T-cell (primary cell): ENCODE results near the gene GPR183. TPM values are rescaled to one million over a fixed set of nuclear protein-coding genes. Genes with fewer than 3 reads are reported as not detected.
A peak's percentile ranks its signal among the peaks of the same experiment; 100 is the strongest.
"Not testable (repeated sequence)": the region's sequence is repeated elsewhere in the genome, so short reads cannot be mapped to it uniquely, and the experiment has no call there.

ENCODE experiments used
- ATAC-seq, 4 experiments: fragments of 200-7000 bp in 3 of 4; fragments of 150-1000 bp in 1 of 4; cut with Tn5 transposase; replicated peaks in 1 of 4; 1 replicate in 3 of 4; 2 replicates in 1 of 4; pipeline ENCODE4 v1.10.0; 2021; ENCODE audit warnings: moderate library complexity in 3 of 4, mild to moderate bottlenecking in 2 of 4, moderate number of reproducible peaks in 1 of 4
- CTCF ChIA-PET, 2 donors: fragments of 300-600 bp; sonication (Branson Sonifier 250); formaldehyde crosslinking; loops; one replicate each; lab custom pipeline; 2022; ENCODE audit warnings: antibody characterized with exemption in 2 of 2; lab: Charles Lee
- POLR2A ChIA-PET, 2 donors: fragments of 300-600 bp; sonication (Branson Sonifier 250); formaldehyde crosslinking; loops; one replicate each; lab custom pipeline; 2022; ENCODE audit warnings: antibody characterized with exemption in 2 of 2; lab: Charles Lee
- DNase-seq, 35 experiments: peaks; one replicate each; pipeline versions ENCODE4 v3.0.0 to v3.0.0-alpha.2; 2013 to 2023
- H3K27ac ChIP-seq: one replicate; pipeline ENCODE4 v1.5.1; 2013; ENCODE audit warnings: low read length
- H3K27me3 ChIP-seq, 2 experiments: replicated peaks in 1 of 2; 1 replicate in 1 of 2; 2 replicates in 1 of 2; pipeline versions ENCODE4 v1.6.1 to v1.7.0; 2013; ENCODE audit warnings: low read length in 1 of 2, mixed read lengths in 1 of 2; ENCODE audit not compliant: control insufficient read depth in 2 of 2, insufficient read depth in 2 of 2; ENCODE audit errors: extremely low read depth in 1 of 2
- H3K36me3 ChIP-seq, 2 donors: 1 replicate in 1 of 2; 2 replicates in 1 of 2; pipeline versions ENCODE4 v1.6.1 to v1.7.0; 2013; ENCODE audit warnings: low read length in 1 of 2; ENCODE audit not compliant: control insufficient read depth in 2 of 2, insufficient read depth in 1 of 2; ENCODE audit errors: extremely low read depth in 1 of 2
- H3K4me1 ChIP-seq, 2 experiments: 1 replicate in 1 of 2; 2 replicates in 1 of 2; pipeline versions ENCODE4 v1.6.1 to v1.7.0; 2013; ENCODE audit warnings: low read length in 2 of 2, mixed read lengths in 1 of 2; ENCODE audit not compliant: insufficient read depth in 2 of 2, control insufficient read depth in 1 of 2; ENCODE audit errors: extremely low read depth in 1 of 2
- H3K4me3 ChIP-seq, 2 donors: 1 replicate in 1 of 2; 2 replicates in 1 of 2; pipeline versions ENCODE4 v1.5.1 to v1.7.0; 2013; ENCODE audit warnings: mild to moderate bottlenecking in 2 of 2, low read length in 1 of 2, moderate library complexity in 1 of 2; ENCODE audit not compliant: control insufficient read depth in 1 of 2; ENCODE audit errors: extremely low read depth in 1 of 2
- H3K9me3 ChIP-seq: 2 replicates; pipeline ENCODE4 v1.7.0; 2013
- H3K27ac Mint-ChIP-seq, 2 donors: one replicate each; pipeline ENCODE4 v1.8.0; 2020 to 2021; ENCODE audit warnings: mild to moderate bottlenecking in 2 of 2, mixed read lengths in 2 of 2
- H3K27me3 Mint-ChIP-seq, 2 donors: one replicate each; pipeline ENCODE4 v1.8.0; 2021 to 2022; ENCODE audit warnings: mixed read lengths in 2 of 2
- H3K36me3 Mint-ChIP-seq: one replicate; pipeline ENCODE4 v1.8.0; 2021; ENCODE audit warnings: mixed read lengths
- H3K4me1 Mint-ChIP-seq, 3 donors: one replicate each; pipeline ENCODE4 v1.8.0; 2020 to 2022; ENCODE audit warnings: mixed read lengths in 3 of 3, mild to moderate bottlenecking in 1 of 3
- H3K4me3 Mint-ChIP-seq, 3 donors: one replicate each; pipeline ENCODE4 v1.8.0; 2020 to 2022; ENCODE audit warnings: mild to moderate bottlenecking in 3 of 3, mixed read lengths in 3 of 3, moderate library complexity in 3 of 3
- H3K9me3 Mint-ChIP-seq, 3 donors: one replicate each; pipeline ENCODE4 v1.8.0; 2020 to 2022; ENCODE audit warnings: mixed read lengths in 3 of 3
- WGBS: methylation state at CpG from one replicate; pipeline ENCODE4 v1.1.5; 2013; ENCODE audit warnings: missing lambda C conversion rate; ENCODE audit not compliant: insufficient coverage; 5-methylcytosine and 5-hydroxymethylcytosine counted together
- total RNA-seq, 35 experiments: library from RNA in 6 of 35; stranded (reverse) in 6 of 35; fragments of 120-200 nt in 1 of 35; gene quantifications; one replicate each; pipeline versions ENCODE4 v1.2.1 to v1.2.4 and lab custom pipeline; 2013 to 2026

The GPR183 gene
- total RNA-seq, 5 donors from 2014 or later (not counting 1 experiment from before 2014, with no cell fraction given), result 69.9 to 152 (median 100) TPM

DNA sequence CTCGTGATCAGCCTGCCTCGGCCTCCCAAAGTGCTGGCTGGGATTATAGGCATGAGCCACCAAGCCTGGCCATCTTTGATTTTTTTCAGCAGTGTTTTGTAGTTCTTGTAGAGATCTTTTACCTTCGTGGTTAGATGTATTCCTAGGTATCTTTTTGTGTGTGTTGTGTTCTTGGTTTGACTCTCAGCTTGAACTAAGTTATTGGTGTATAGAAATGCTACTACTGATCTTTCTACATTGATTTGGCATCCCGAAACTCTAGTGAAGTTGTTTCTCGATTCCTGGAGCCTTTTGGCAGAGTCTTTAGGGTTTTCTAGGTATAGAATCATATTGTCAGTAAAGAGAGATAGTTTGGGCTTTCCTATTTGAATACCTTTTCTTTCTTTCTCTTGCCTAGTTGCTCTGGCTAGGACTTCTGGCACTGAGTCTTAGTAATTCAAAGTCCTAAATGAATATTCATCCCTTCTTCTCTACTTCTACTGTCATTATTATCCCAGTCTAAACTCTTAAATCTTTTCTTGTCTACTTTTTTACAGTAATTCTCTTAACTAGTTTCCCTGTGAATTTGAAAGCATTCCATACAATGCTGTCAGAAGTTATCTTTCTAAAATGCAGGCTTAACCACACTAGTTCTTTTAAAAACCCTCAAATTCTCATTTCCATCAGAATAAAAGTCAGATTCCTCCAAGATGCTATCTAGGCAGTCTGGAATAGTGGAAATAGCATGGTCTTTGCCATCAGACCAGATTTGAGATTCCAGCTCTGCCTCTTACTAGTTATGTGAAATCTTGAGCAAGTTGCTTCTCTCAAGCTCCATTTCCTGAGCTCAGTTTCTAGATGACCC is 56.0 kb downstream of the GPR183 start:
- H3K27me3 Mint-ChIP-seq, result no peaks in the 10 kb centered on the region
- no peak overlapping the region for H3K27ac ChIP-seq
- peak overlapping the region in 1 of 3 donors; percentile 34 for H3K4me3 Mint-ChIP-seq

GRCh38 chr13:99249606-99250005 is 57.6 kb downstream of the GPR183 start:
- Mint-ChIP-seq H3K4me1 (peaks cover 53 to 62% (median 57%) of the 10 kb centered on the region in 3 donors), H3K27ac (peak overlapping the region; percentile 77 to 85), H3K36me3 (peaks cover 59% of the 10 kb centered on the region)
- H3K27ac ChIP-seq, CTCF ChIA-PET, H3K9me3 Mint-ChIP-seq, H3K9me3 ChIP-seq, ATAC-seq, H3K4me3 ChIP-seq, DNase-seq, H3K27me3 Mint-ChIP-seq, H3K27me3 ChIP-seq, H3K4me3 Mint-ChIP-seq: not testable (repeated sequence)
- WGBS, result 94% methylated on average over 2 of the region's 2 CpGs
- POLR2A ChIA-PET, result interaction anchor here in 1 of 2 donors (0.7 kb wide), 1 partner anchor 21 kb away, joined by 5 read pairs; no protein-coding TSS in a partner anchor
- peaks cover 9 to 40% of the 10 kb centered on the region in 2 donors for H3K36me3 ChIP-seq
- peaks cover 9 to 11% of the 10 kb centered on the region in 2 experiments for H3K4me1 ChIP-seq

More for the DNA sequence above, 56.0 kb downstream of the GPR183 start:
- Mint-ChIP-seq H3K4me1 (peaks cover 66 to 73% (median 70%) of the 10 kb centered on the region in 3 donors), H3K27ac (peak overlapping the region; percentile 77 to 85), H3K36me3 (peaks cover 62% of the 10 kb centered on the region), H3K9me3 (peaks cover 0 to 5% (median 0%) of the 10 kb centered on the region in 3 donors)
- no peaks in the 10 kb centered on the region for H3K27me3 ChIP-seq
- no peak for ATAC-seq
- peaks cover 16 to 26% of the 10 kb centered on the region in 2 experiments for H3K4me1 ChIP-seq
- H3K4me3 ChIP-seq, result no peak overlapping the region
- POLR2A ChIA-PET, result no interaction called here
- no peak for DNase-seq
- H3K9me3 ChIP-seq, result no peaks in the 10 kb centered on the region
- 92% methylated on average over 2 of the region's 5 CpGs for WGBS
- peaks cover 17 to 45% of the 10 kb centered on the region in 2 donors for H3K36me3 ChIP-seq
- CTCF ChIA-PET, result interaction anchor here in 1 of 2 donors (0.6 to 1.4 kb wide), 7 partner anchors 8 to 66 kb away, joined by 3 to 6 read pairs (median 4); no protein-coding TSS in a partner anchor

- H3K36me3 Mint-ChIP-seq, result peaks cover 57% of the 10 kb centered on the region
- 100% methylated on average over 1 of the region's 3 CpGs for WGBS
- H3K4me1 Mint-ChIP-seq, result peaks cover 52 to 59% (median 57%) of the 10 kb centered on the region in 3 donors
- POLR2A ChIA-PET, result interaction anchor here in 1 of 2 donors (0.7 kb wide), 1 partner anchor 20 kb away, joined by 5 read pairs; no protein-coding TSS in a partner anchor
- H3K9me3 ChIP-seq, H3K4me1 ChIP-seq, H3K27me3 Mint-ChIP-seq, H3K27me3 ChIP-seq, ATAC-seq, CTCF ChIA-PET, H3K9me3 Mint-ChIP-seq, H3K4me3 ChIP-seq, H3K4me3 Mint-ChIP-seq, H3K27ac ChIP-seq, DNase-seq: not testable (repeated sequence)
- H3K27ac Mint-ChIP-seq, result peak overlapping the region; percentile 77 to 85
- peaks cover 9 to 39% of the 10 kb centered on the region in 2 donors for H3K36me3 ChIP-seq
Measured at GRCh38 chr13:99249178-99249577, 58.0 kb downstream of the GPR183 start.

- no peak overlapping the region for H3K4me3 Mint-ChIP-seq
- H3K27me3 Mint-ChIP-seq, result no peaks in the 10 kb centered on the region
- DNase-seq, result no peak
- H3K27ac Mint-ChIP-seq, result peak overlapping the region; percentile 9 to 48
- ChIA-PET POLR2A (no interaction called here), CTCF (interaction anchor here (0.6 to 1.1 kb wide), 4 partner anchors 13 to 329 kb away, joined by 3 to 4 read pairs (median 3); no protein-coding TSS in a partner anchor)
- H3K36me3 Mint-ChIP-seq, result peaks cover 52% of the 10 kb centered on the region
- no peak for ATAC-seq
- Histone ChIP-seq H3K27ac (no peak overlapping the region), H3K9me3 (no peaks in the 10 kb centered on the region), H3K36me3 (peaks cover 9 to 33% of the 10 kb centered on the region in 2 donors), H3K4me3 (no peak overlapping the region), H3K4me1 (peaks cover 0 to 2% of the 10 kb centered on the region in 2 experiments), H3K27me3 (no peaks in the 10 kb centered on the region)
- peaks cover 39 to 42% (median 39%) of the 10 kb centered on the region in 3 donors for H3K4me1 Mint-ChIP-seq
- WGBS, result no CpG with 5 or more reads among the region's 1 CpG
- peaks cover 0 to 5% (median 0%) of the 10 kb centered on the region in 3 donors for H3K9me3 Mint-ChIP-seq
Measured at GRCh38 chr13:99246100-99246499, 61.1 kb downstream of the GPR183 start.

Other genes with a start within 250 kb of the GPR183 start
- 10 to 100 TPM; 83.3 to 99.3 (median 84.9) TPM for gene UBAC2, start 106.5 kb downstream of the GPR183 start, total RNA-seq
- gene GPR18, start 49.0 kb downstream of the GPR183 start, total RNA-seq, result 10 to 100 TPM; 15.2 to 26.7 (median 16.7) TPM
- gene TM9SF2, start 194.1 kb upstream of the GPR183 start, total RNA-seq, result 10 to 100 TPM; 43.2 to 54.0 (median 48.8) TPM